IMR-90 (cell line): ENCODE measurements around the gene PDZD2. TPM values are rescaled to one million over a fixed set of nuclear protein-coding genes. Genes with fewer than 3 reads are reported as not detected.

Source experiments
- ATAC-seq: fragments of 200-7000 bp; cut with Tn5 transposase; 2 replicates; pipeline ENCODE4 v1.9.1; 2020; ENCODE audit warnings: low read depth, mild to moderate bottlenecking, moderate library complexity
- BruUV-seq: library from RNA; stranded (reverse); fragments of 400-500 nt; replicated peaks from 2 replicates; lab custom pipeline; 2021; lab: Mats Ljungman, UMichigan
- CTCF ChIA-PET: fragments of 300-600 bp; formaldehyde crosslinking; extraction: SDS; loops from one replicate; lab custom pipeline; 2021; ENCODE audit warnings: antibody characterized with exemption; lab: Yijun Ruan, JAX
- POLR2A ChIA-PET: fragments of 300-600 bp; sonication (Branson Sonifier 250); formaldehyde crosslinking; loops from one replicate; lab custom pipeline; 2022; ENCODE audit warnings: antibody characterized with exemption; ENCODE audit not compliant: unreplicated experiment; lab: Charles Lee
- DNase-seq: peaks from one replicate; pipeline ENCODE4 v3.0.0; 2013
- H2AFZ ChIP-seq: replicated peaks from 2 replicates; pipeline ENCODE3; 2013; ENCODE audit warnings: low read length, mild to moderate bottlenecking; ENCODE audit not compliant: poor library complexity
- H2AK5ac ChIP-seq: 2 replicates; pipeline ENCODE4 v1.6.1; 2013; ENCODE audit warnings: low read depth, low read length, inconsistent platforms
- H2AK9ac ChIP-seq: replicated peaks from 2 replicates; pipeline ENCODE3; 2013; ENCODE audit warnings: mild to moderate bottlenecking, low read depth, low read length, moderate library complexity; ENCODE audit not compliant: poor library complexity
- H2BK120ac ChIP-seq: 2 replicates; pipeline ENCODE4 v1.6.1; 2013; ENCODE audit warnings: low read depth, low read length, inconsistent platforms
- H2BK15ac ChIP-seq: 3 replicates; pipeline ENCODE4 v1.6.1; 2013; ENCODE audit warnings: low read depth, low read length, inconsistent platforms
- H2BK20ac ChIP-seq: 2 replicates; pipeline ENCODE4 v1.6.1; 2013; ENCODE audit warnings: low read depth, mild to moderate bottlenecking, inconsistent platforms, low read length, moderate library complexity
- H2BK5ac ChIP-seq: 2 replicates; pipeline ENCODE4 v1.6.1; 2013; ENCODE audit warnings: mild to moderate bottlenecking, low read depth, low read length, inconsistent platforms; ENCODE audit not compliant: poor library complexity, severe bottlenecking
- H3K14ac ChIP-seq: replicated peaks from 2 replicates; pipeline ENCODE4 v1.6.1; 2013; ENCODE audit warnings: low read depth, low read length, inconsistent platforms
- H3K18ac ChIP-seq: 2 replicates; pipeline ENCODE4 v1.6.1; 2013; ENCODE audit warnings: low read depth, low read length, control low read depth
- H3K23ac ChIP-seq: 2 replicates; pipeline ENCODE4 v1.6.1; 2013; ENCODE audit warnings: low read depth, low read length, inconsistent platforms
- H3K27ac ChIP-seq: 2 replicates; pipeline ENCODE4 v1.5.1; 2013; ENCODE audit warnings: mild to moderate bottlenecking, control low read depth, low read length; ENCODE audit not compliant: insufficient read depth
- H3K27me3 ChIP-seq: 2 replicates; pipeline ENCODE4 v1.6.1; 2013; ENCODE audit warnings: low read length; ENCODE audit not compliant: control insufficient read depth, insufficient read depth
- H3K36me3 ChIP-seq: 2 replicates; pipeline ENCODE4 v1.6.1; 2013; ENCODE audit warnings: low read length, mixed read lengths; ENCODE audit not compliant: control insufficient read depth, insufficient read depth
- H3K4ac ChIP-seq: 2 replicates; pipeline ENCODE4 v1.6.1; 2013; ENCODE audit warnings: low read depth, low read length, inconsistent platforms
- H3K4me1 ChIP-seq: 2 replicates; pipeline ENCODE4 v1.6.1; 2013; ENCODE audit warnings: low read length, mixed read lengths; ENCODE audit not compliant: control insufficient read depth, insufficient read depth
- H3K4me2 ChIP-seq: 2 replicates; pipeline ENCODE4 v1.6.1; 2013; ENCODE audit warnings: low read depth, mild to moderate bottlenecking, control low read depth, low read length, moderate library complexity
- H3K4me3 ChIP-seq: 2 replicates; pipeline ENCODE4 v1.5.1; 2013; ENCODE audit warnings: low read depth, mild to moderate bottlenecking, control low read depth, low read length, moderate library complexity; ENCODE audit not compliant: insufficient read depth
- H3K56ac ChIP-seq: 2 replicates; pipeline ENCODE4 v1.6.1; 2013; ENCODE audit warnings: low read length, inconsistent platforms; ENCODE audit not compliant: insufficient read depth; ENCODE audit errors: extremely low read depth
- H3K79me1 ChIP-seq, 2 experiments: 2 replicates each; pipeline ENCODE4 v1.6.1; 2013; ENCODE audit warnings: low read length in 2 of 2, inconsistent platforms in 1 of 2, low read depth in 1 of 2
- H3K9ac ChIP-seq: 2 replicates; pipeline ENCODE4 v1.6.1; 2013; ENCODE audit warnings: low read depth, low read length, control low read depth
- H3K9me1 ChIP-seq: 2 replicates; pipeline ENCODE4 v1.6.1; 2013; ENCODE audit warnings: low read length, inconsistent platforms; ENCODE audit not compliant: insufficient read depth
- H3K9me3 ChIP-seq: 2 replicates; pipeline ENCODE4 v1.6.1; 2013; ENCODE audit warnings: low read length; ENCODE audit not compliant: control insufficient read depth, insufficient read depth
- H4K20me1 ChIP-seq: 2 replicates; pipeline ENCODE4 v1.6.1; 2013; ENCODE audit warnings: low read length, inconsistent platforms; ENCODE audit not compliant: insufficient read depth
- H4K5ac ChIP-seq: 2 replicates; pipeline ENCODE4 v1.6.1; 2013; ENCODE audit warnings: mild to moderate bottlenecking, low read depth, low read length, control low read depth
- H4K8ac ChIP-seq, 2 experiments: 2 replicates each; pipeline ENCODE4 v1.6.1; 2013; ENCODE audit warnings: low read depth in 2 of 2, low read length in 2 of 2, control low read depth in 1 of 2, inconsistent platforms in 1 of 2
- H4K91ac ChIP-seq: 2 replicates; pipeline ENCODE4 v1.6.1; 2013; ENCODE audit warnings: low read depth, low read length, inconsistent platforms; ENCODE audit not compliant: insufficient read depth
- BHLHE40 ChIP-seq: fragments of 150-350 bp; IDR thresholded peaks from 2 replicates; pipeline ENCODE4 v1.6.1; 2016; ENCODE audit warnings: mild to moderate bottlenecking, low read depth, low read length
- CEBPB ChIP-seq: IDR thresholded peaks from 2 replicates; pipeline ENCODE4 v1.6.1; 2012; ENCODE audit warnings: low read depth, low read length, improper control_type of control experiment
- CHD1 ChIP-seq: IDR thresholded peaks from 2 replicates; pipeline ENCODE4 v1.6.1; 2012; ENCODE audit warnings: low read depth, low read length, improper control_type of control experiment
- CTCF ChIP-seq: conservative IDR thresholded peaks from 2 replicates; pipeline ENCODE4 v1.5.1; 2012; ENCODE audit warnings: mild to moderate bottlenecking, low read depth, low read length, improper control_type of control experiment
- ELK1 ChIP-seq: fragments of 150-350 bp; IDR thresholded peaks from 2 replicates; pipeline ENCODE4 v1.6.1; 2016; ENCODE audit warnings: low read depth, mild to moderate bottlenecking, low read length, moderate library complexity, borderline replicate concordance
- FOS ChIP-seq: fragments of 150-350 bp; IDR thresholded peaks from 2 replicates; pipeline ENCODE4 v1.6.1; 2016; ENCODE audit warnings: low read depth, low read length
- MAFK ChIP-seq: IDR thresholded peaks from 2 replicates; pipeline ENCODE4 v1.6.1; 2012; ENCODE audit warnings: low read depth, low read length, improper control_type of control experiment
- MXI1 ChIP-seq: IDR thresholded peaks from 2 replicates; pipeline ENCODE4 v1.6.1; 2012; ENCODE audit warnings: low read depth, mild to moderate bottlenecking, low read length, moderate library complexity, borderline replicate concordance
- NFE2L2 ChIP-seq: fragments of 150-350 bp; IDR thresholded peaks from 2 replicates; pipeline ENCODE4 v1.6.1; 2016; ENCODE audit warnings: low read depth, mild to moderate bottlenecking, low read length
- POLR2A ChIP-seq: IDR thresholded peaks from 2 replicates; pipeline ENCODE4 v1.6.1; 2012; ENCODE audit warnings: mild to moderate bottlenecking, low read depth, low read length
- RAD21 ChIP-seq: IDR thresholded peaks from 2 replicates; pipeline ENCODE4 v1.6.1; 2012; ENCODE audit warnings: low read length, improper control_type of control experiment
- RCOR1 ChIP-seq: IDR thresholded peaks from 2 replicates; pipeline ENCODE4 v1.6.1; 2012; ENCODE audit warnings: mild to moderate bottlenecking, low read length, improper control_type of control experiment; ENCODE audit not compliant: insufficient replicate concordance
- RFX5 ChIP-seq: IDR thresholded peaks from 2 replicates; pipeline ENCODE4 v1.8.0; 2012; ENCODE audit warnings: low read depth, mild to moderate bottlenecking, low read length, moderate library complexity
- USF2 ChIP-seq: fragments of 150-350 bp; IDR thresholded peaks from 2 replicates; pipeline ENCODE4 v1.6.1; 2017; ENCODE audit warnings: mild to moderate bottlenecking, antibody characterized with exemption, low read length, low read depth
- WGBS, 2 experiments: methylation state at CpG; one replicate each; pipeline versions ENCODE4 v1.1.5 to v1.1.7; 2013; ENCODE audit warnings: missing lambda C conversion rate in 2 of 2; ENCODE audit not compliant: insufficient read length in 1 of 2; ENCODE audit errors: extremely low coverage in 2 of 2; 5-methylcytosine and 5-hydroxymethylcytosine counted together
- dilution Hi-C: fragments of 300-500 bp; cut with HindIII; formaldehyde crosslinking; loops from one replicate; pipeline ENCODE4 v1.14.3; 2018; ENCODE audit warnings: low sequenced_read_pairs; ENCODE audit not compliant: unreplicated experiment
- in situ Hi-C: fragments of 300-500 bp; cut with MboI; formaldehyde crosslinking; loops from 3 replicates; pipeline ENCODE4 v1.14.3; 2019; ENCODE audit warnings: low sequenced_read_pairs, inconsistent platforms, mixed read lengths
- intact Hi-C: fragments of 100-400 bp; cut with micrococcal nuclease; formaldehyde crosslinking; loops from 2 replicates; pipeline ENCODE4 v1.10.0; 2022
- polyA plus RNA-seq, 3 experiments: library from polyadenylated mRNA; depleted of rRNA; stranded (reverse); fragments of >200 nt; gene quantifications; 2 replicates each; pipeline ENCODE4 v1.2.3, GENCODE V29; 2012; ENCODE audit warnings: low replicate concordance in 1 of 3
- total RNA-seq: library from RNA; depleted of rRNA; stranded (reverse); fragments of >200 nt; gene quantifications from 2 replicates; pipeline ENCODE4 v1.2.3, GENCODE V29; 2012

The PDZD2 gene
- total and polyA plus RNA-seq, 2 of the 4 experiments (the other 2 are of a cell fraction) = under 0.01 to 0.02 TPM

- no peak overlapping the region for H3K18ac ChIP-seq
- no peaks in the 10 kb centered on the region for H4K20me1 ChIP-seq
- in situ Hi-C loops (no loop called here), intact Hi-C loops (no loop called here), dilution Hi-C loops (no loop called here)
- peaks cover 6% of the 10 kb centered on the region for H3K27me3 ChIP-seq
- no peak overlapping the region for H2BK20ac ChIP-seq
- H3K23ac ChIP-seq = no peak overlapping the region
- no peak overlapping the region for H4K5ac ChIP-seq
- ATAC-seq (no peak), DNase-seq (no peak)
- no TSS peak for BruUV-seq
- no peak overlapping the region for H3K56ac ChIP-seq
- H4K91ac ChIP-seq = no peak overlapping the region
- H2AK9ac ChIP-seq = no peak overlapping the region
- no peak overlapping the region for H2AFZ ChIP-seq
- no peaks in the 10 kb centered on the region for H3K9me1 ChIP-seq
- H3K79me1 ChIP-seq = no peaks in the 10 kb centered on the region
- CTCF ChIA-PET = no interaction called here
- H3K4me2 ChIP-seq = no peak overlapping the region
- no peaks in the 10 kb centered on the region for H3K4me1 ChIP-seq
- no peak overlapping the region for H3K4me3 ChIP-seq
- TF ChIP-seq CEBPB = no peak
- no peak for TF ChIP-seq RFX5
- no peak for TF ChIP-seq MAFK
- no peak for TF ChIP-seq RAD21
- TF ChIP-seq ELK1 = no peak
- TF ChIP-seq RCOR1 = no peak
- TF ChIP-seq USF2 = no peak
- TF ChIP-seq POLR2A = no peak
- no peak for TF ChIP-seq CTCF
- TF ChIP-seq CHD1 = no peak
- TF ChIP-seq MXI1 = no peak
- no peak for TF ChIP-seq FOS
- TF ChIP-seq BHLHE40 = no peak
- TF ChIP-seq NFE2L2 = no peak
- H3K9me3 ChIP-seq = no peaks in the 10 kb centered on the region
- no peak overlapping the region for H2BK5ac ChIP-seq
- POLR2A ChIA-PET = no interaction called here
- no peak overlapping the region for H3K4ac ChIP-seq
- no peak overlapping the region for H4K8ac ChIP-seq
- H2AK5ac ChIP-seq = no peak overlapping the region
- 27% methylated on average over 3 of the region's 11 CpGs; no CpG with 5 or more reads in 1 of the 2 experiments for WGBS, 2 experiments
- H3K14ac ChIP-seq = no peak overlapping the region
- H3K9ac ChIP-seq = no peak overlapping the region
- H3K36me3 ChIP-seq = no peaks in the 10 kb centered on the region
- H3K27ac ChIP-seq = no peak overlapping the region
- H2BK15ac ChIP-seq = no peak overlapping the region
- no peak overlapping the region for H2BK120ac ChIP-seq
Measured at GRCh38 chr5:31733371-31733770, 94.4 kb downstream of the PDZD2 start.
